HG03469 (cell line): ENCODE data around the gene CTIF.
A peak's percentile ranks its signal among the peaks of the same experiment; 100 is the strongest.

Experiments used
- ATAC-seq: cut with Tn5 transposase; IDR thresholded peaks from one replicate; pipeline ENCODE4 v1.9.1; 2021; ENCODE audit warnings: mild to moderate bottlenecking, moderate library complexity, moderate number of reproducible peaks; ENCODE audit not compliant: unreplicated experiment

The CTIF gene

DNA sequence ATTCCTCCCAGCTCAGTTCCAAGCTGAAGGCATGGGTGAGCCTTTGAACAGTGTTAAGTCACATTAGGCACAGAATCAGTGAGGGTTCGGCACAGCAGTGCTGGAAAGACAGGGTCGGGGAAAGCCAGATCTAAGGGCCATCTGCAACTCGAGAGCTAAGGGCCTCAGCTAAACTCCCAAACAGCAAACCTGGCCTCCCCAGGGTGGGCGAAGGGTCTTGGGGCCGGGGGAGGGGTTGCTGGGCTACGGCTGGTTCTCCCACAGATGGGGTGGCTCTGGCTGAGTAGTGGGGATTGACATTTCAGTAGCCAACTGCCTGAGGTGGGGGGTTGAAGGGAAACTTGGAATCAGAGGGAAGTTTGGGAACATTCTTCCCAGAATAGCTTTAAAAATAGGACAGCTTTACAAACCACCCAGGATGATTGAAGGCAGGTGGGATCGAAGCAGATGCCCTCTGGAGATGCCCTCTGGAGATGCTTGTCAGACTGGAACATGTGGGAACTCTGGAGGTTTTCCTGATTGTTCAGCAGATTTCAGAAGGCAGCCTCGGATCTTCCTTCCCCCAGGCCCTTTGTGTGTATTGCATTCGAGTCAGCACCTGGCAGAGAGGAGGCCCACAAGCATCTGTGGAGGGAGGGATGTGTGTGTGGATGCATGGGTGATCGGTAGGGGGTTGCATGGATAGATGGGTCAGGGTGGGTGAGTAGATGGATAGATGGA is 255.6 kb downstream of the CTIF start:
- no peak for ATAC-seq

- ATAC-seq, result no peak
Measured at GRCh38 chr18:48795696-48796095, 256.9 kb downstream of the CTIF start.

DNA sequence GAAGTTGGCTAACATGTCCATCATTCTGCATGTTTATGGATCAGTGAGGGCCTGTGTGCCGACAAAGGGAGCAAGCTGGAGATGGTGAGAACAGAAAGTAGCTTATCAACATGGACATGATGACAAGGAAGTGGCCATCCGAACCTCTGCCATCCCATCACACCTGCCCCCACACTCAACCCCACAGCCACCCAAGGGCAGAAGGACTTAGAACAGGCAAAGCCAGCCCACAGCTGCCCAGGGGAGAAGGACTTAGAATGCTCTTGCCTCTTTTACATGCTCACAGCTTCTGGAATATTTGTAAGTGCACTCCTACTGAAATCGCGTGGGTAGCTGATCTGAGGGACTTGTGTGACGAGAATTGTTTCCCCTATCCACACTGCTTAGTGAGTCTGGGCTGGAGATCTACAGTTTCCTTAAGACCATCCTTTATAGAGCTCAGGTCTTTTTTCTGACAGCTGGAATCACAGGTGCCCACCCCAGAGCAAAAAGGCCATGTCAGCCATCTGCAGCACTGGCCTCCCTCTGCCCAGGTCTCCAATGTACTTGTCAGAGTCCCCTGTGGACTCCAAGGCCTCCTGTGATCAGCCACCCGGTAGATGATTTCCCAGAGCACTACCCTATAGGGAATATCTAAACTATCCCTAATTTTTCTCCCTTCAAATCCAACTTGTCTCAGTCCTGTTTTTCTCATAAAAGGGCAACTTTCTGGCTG is 257.8 kb downstream of the CTIF start:
- ATAC-seq, result no peak

DNA sequence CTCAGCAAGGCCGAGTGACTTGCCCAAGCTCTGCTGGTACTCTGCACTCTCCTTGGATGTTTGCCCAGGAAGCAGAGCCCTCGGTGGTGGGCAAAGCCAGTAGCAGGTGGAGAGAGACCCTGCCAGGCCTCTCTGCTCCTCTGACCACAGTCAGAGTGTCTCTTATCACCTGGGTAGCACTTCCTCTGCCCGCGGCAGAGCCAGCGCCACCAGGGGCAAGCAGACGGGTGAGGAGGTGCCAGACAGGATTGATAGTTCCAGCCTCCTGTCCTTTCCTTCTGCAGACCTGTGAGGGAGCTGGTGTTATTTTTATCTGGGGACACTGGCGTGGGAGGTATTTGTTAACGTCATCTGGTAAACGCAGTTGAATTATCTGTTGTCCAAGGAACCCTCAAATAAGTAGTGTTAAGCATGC is 259.0 kb downstream of the CTIF start:
- ATAC-seq, result no peak

DNA sequence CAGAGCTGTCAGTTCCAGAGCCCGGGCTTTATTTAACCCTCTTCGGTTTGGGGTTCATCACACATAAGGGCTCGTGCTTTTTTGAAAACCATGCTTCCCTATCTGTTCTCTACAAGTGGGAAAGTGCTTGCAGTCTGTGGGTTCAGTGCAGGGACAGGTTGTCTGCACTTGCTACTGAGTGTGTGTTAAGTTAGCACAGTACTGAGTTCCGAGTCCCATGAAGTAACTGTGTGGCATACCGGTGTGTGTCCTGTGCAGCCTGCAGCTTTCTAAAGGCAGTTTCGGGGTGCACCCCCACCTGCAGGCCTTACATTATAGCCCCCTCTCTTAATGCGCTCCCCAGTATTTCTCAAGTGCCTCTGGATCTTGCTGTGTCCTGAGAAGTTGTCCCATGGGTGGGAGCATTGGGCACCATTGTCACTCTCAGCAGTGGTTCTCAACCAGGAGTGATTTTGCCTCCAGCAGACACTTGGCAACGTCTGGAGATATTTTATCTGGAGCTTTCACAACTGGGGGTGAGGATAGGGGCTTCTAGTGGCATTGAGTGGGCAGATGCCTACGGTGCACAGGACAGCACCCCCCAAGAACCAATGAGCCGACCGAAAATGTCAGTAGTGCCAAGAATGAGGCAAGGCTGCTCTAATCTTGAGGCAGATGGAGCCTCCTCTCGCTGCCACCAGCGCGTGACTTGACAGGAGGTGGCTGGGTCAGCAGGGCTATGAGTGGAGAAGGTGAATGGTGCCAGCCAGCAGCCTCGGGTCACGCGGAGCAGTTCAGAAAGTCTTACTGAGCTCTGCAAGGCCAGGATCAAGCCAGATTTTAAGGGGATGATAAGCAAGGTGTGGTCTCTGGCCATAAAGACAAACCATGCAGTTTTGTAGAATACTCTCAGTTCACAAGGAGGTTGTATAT is 259.8 kb downstream of the CTIF start:
- ATAC-seq, result no peak

GRCh38 chr18:48799724-48800315 is 261.0 kb downstream of the CTIF start:
- no peak for ATAC-seq

DNA sequence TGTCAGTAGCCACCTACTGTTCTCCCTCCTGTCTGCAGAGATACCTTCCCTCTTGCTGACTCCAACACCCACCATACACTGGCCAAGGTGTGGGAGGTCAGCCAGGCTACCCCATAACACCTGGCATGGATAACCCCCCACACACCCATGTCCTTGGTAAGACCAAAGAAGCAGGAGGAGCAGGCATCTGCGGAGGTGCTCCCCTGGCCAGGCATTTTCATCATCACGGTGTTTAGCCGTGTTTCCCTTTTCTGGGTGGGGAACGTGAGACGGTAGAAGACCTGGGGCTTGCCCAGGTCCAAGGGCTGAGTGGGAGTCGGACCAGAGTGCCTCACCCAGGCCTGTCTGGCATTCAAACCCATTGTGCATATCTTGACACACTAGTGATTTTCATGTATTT is 261.6 kb downstream of the CTIF start:
- no peak for ATAC-seq

DNA sequence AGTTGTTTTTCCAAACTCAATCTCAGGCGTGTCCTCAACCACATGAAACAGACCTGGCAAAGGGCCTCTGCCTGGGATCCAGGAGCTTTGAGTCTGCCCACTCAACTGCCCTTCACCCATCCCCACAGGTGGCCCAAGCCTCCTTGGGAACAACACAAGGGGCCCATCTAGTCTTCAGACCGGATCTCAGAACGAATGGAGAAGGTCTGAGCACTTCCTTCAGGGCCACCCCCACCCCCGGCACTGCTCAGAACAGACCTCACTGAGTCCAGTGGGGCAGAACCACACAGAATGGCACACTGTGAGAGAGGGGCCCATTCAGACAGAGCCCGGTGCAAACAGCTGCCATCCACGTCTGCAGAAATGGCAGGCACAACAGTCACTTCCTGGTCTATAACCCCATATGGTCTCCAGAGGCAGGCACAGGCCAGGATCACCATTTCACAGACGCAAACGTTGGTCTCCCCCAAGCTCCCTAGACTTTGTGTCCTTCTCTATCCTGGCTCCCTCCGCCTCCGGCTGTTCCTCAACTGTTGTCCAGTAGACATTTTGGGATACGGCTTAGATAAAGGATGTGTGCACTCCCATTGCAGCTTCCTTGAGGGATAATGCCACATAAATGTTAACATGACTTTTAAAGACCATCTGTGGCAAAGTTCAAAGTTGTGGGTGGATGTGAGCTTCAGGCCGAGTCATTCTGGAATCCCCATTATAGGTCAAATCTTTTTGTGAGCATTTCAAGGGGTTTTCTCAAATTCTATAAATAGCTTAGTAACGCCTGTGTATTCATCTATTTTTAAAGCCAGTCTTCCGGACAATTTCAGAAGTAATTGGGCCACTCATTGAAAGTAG is 262.3 kb downstream of the CTIF start:
- ATAC-seq, result peak; percentile 37

- ATAC-seq, result no peak
Measured at GRCh38 chr18:48801728-48802542, 263.1 kb downstream of the CTIF start.

GRCh38 chr18:48802543-48803290 is 263.9 kb downstream of the CTIF start:
- no peak for ATAC-seq

DNA sequence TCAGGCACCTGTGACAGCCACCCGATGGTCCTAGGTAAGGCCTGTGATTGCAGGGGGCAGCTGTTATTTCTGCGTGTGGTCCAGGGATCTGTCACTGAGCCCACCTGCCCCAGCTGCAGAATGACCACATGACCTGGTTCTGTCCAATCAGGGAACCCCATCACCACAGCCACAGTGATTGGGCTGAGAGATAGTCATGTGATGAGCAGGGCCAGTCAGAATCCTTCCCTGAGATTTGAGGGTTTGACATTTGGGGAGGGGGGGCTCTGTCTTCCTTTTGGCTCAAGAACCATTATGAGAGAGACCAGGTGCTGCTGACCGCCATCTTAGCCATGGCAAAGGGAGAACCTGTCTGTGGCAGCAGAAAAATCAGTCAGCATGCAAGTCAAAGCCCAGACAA is 264.7 kb downstream of the CTIF start:
- ATAC-seq, result no peak

DNA sequence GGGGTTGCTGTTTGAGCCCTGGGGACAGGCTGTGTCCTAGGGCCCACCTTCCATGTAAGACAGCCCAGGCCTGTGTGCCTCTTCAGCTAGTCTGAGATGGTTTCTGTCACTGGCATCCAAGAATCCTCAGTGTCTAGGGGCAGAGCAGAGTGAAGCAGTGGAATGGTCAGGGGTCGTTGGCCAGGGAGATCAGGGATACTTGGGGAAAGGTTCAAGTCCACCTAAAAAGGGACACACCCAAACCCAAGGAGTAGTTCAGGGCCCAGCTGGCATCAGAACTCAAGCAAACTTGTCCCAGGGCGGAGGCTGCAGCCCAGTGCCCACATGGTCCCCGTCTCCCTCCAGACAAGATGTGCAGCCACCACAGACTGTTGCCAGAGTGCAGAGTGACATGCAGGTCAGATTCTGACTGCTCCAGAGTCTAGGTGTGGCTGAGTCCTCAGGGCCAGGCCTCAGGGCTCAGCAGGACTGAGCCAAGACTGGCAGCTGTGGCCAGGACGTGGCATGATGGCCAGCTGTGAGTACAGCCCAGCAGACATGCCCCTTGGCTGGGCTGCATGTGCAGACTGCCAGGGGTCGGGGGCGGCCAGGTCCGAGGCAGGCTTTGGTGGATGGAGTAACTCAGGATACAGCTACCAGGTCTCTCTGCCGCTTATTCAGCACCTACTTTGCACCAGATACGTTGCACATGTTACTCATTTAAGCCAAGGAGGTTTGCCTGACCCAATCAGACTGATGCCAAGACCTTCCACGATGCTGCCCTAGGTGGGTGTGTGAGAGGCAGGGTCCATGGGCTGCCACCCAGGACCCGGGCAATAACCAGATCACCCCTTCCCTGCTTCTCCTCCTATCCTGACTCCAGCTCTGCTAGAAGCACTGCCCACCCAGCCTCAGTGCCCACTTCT is 265.4 kb downstream of the CTIF start:
- no peak for ATAC-seq

DNA sequence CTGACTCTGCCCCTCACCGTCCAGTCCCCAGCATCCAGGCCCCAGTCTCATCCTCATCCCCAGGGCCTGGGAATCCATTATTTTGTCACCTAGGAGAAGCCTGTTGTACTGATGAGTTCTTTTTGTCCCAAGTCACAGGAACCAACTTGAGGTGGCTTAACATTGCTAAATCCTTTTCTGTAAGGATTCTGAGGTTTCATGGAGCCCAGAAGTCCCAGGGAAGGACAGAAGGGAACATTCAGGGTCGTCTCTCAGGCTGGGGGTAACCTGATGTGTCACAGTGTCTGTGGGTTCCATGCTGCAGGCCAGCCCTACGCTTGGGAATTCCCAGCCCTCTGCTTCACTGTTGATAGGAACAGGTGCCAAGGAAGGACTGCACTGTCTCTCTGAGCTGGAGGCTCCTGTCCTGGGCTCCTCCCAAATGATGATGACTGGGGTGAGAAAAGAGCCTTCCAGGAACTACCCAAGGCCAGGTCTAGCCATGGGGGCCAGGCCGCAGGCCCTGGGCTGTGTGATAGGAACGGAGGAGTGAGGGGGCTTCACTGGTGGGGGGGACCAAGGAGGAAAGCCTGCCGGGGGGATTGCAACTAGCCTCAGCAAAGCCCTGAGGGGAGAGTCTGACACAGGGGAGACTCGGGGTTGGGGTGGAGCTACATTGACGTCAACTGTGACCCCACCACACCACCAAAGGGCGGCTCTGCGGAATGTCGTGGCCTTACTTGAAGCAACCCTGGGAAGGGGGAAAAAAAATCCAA is 266.2 kb downstream of the CTIF start:
- no peak for ATAC-seq

- ATAC-seq, result no peak
Measured at GRCh38 chr18:48805826-48806535, 267.1 kb downstream of the CTIF start.

DNA sequence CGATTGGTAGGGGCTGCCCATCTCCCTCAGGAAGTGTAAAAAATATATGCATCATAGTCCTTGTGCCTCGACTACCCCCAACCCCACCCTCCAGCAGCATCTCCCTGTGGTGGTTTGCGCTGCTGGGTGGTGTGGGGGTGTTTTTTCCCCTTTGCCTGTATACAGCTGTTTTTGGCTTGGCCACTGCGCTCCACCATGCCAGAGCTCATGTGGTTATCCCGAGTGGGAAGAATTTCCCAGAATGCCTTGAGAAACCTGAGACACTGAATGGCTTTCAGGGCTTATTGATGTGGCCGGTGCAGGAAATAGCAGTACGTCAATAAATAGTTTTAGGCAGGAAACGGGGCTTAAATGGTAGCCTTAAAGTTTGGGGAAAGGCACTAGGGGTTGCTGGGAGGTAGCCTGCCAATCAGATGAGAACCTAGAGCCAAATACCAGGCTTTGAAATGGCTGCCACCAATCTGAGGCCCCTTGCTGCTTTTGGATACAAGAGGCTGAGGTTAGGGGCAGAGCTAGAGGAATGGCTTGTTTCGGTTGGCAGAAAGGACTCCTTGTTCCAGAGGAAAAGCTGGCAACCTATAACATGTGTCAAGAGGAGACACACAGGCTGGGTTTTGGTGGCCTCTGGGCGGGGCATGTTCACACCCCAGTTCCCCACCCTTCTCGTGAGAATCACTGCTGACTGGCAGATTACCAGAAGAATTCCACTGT is 267.9 kb downstream of the CTIF start:
- no peak for ATAC-seq

GRCh38 chr18:48808476-48808875 is 269.6 kb downstream of the CTIF start:
- no peak for ATAC-seq
